GM12864 (cell line): Measurements from ENCODE around the gene S100A3.

Experiments used
- DNase-seq: peaks from one replicate; pipeline ENCODE4 v3.0.0-alpha.2; 2011; ENCODE audit warnings: low read depth
- H3K4me3 ChIP-seq: 2 replicates; pipeline ENCODE4 v1.5.1; 2011; ENCODE audit warnings: mild to moderate bottlenecking, low read depth, low read length, control low read depth
- TF ChIP-seq, protein P1 (sequence below): IDR thresholded peaks from 2 replicates; pipeline ENCODE4 v1.5.1; 2011; ENCODE audit warnings: low read depth, mild to moderate bottlenecking, moderate library complexity, low read length, control low read depth, inconsistent platforms; ENCODE audit errors: missing control alignments

The S100A3 gene

DNA sequence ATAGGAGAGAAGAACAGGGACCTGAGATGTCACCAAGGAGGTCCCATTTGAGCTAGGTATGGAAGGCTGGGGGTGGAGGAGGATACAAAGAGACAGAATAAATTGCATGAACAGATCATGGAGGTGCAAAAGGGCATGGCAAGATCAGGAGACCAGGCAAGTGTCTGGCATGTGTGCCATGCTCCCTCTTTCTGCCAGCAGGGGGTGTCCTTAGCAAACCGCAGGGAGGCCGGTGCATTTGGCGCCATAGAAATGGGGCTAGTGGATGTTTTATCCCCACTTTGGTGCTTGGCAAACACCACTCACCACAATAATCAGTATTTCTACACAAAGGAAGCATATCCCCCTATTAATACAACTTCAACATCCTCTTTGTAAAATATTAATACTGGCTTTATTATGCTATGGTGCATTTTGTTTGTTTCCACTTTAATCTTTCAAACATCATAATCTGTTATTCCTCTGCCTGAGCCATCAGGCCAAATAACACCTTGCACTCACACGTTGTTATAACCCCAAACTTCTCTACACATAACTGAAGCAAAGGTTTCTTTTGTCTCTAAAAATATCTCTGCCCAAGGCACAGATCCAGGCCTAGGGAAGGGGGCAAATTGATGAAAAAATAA, 39.2 kb downstream of the S100A3 start:
- TF ChIP-seq, protein P1, sequence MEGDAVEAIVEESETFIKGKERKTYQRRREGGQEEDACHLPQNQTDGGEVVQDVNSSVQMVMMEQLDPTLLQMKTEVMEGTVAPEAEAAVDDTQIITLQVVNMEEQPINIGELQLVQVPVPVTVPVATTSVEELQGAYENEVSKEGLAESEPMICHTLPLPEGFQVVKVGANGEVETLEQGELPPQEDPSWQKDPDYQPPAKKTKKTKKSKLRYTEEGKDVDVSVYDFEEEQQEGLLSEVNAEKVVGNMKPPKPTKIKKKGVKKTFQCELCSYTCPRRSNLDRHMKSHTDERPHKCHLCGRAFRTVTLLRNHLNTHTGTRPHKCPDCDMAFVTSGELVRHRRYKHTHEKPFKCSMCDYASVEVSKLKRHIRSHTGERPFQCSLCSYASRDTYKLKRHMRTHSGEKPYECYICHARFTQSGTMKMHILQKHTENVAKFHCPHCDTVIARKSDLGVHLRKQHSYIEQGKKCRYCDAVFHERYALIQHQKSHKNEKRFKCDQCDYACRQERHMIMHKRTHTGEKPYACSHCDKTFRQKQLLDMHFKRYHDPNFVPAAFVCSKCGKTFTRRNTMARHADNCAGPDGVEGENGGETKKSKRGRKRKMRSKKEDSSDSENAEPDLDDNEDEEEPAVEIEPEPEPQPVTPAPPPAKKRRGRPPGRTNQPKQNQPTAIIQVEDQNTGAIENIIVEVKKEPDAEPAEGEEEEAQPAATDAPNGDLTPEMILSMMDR, result peak; percentile 90
- no peak overlapping the region for H3K4me3 ChIP-seq
- no peak for DNase-seq

DNA sequence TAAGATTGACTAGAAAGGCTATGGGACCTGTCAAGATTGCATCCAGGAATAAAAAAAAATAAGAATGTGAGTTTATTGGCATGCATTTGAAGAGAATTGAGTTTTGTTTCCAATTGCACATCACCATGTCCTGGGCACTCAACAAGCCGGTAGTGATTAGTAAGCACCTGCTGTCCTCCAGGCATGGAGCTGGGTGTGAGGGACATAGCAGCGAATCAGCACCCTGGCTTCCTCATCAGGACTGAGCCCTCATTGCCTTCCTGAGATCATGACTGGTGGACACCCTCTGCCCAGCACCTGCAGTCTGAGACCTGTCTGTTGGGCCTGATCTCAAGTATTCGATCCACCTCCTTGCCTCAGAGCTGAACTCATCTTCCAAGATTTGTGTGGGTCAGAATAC, 40.0 kb downstream of the S100A3 start:
- H3K4me3 ChIP-seq, result no peak overlapping the region
- no peak for DNase-seq
- TF ChIP-seq, protein P1, result no peak

DNA sequence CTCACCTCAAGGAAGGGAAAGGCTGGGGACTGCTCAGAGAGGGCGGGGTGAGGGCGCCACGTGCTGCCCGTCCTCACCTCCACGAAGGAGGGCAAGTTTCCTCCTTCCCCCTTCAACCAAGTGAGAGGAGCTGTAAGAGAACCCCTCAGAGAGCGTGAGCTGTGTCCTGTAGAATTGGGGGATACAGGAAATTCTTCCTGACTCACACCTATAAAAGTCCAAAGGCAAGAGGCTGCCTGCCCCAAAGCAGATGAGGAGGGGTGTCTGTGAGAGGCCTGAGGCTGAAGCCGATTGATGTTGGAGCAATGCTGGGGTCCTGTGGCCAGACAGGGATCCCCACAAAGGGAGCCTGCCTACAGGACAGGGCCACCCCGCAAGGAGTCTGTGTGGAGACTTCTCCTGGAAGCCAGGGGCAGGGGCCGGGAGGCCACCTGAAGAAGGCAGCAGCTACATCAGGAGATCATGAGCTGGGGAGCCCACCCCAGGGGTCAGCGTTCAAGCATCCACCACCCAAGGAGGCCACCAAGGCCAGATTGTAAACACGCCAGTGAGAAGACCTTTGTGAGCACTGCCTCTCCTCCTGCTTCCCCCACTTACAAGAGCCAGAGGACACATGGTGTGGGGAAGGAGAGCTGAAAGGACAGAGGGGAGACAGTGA, 41.0 kb downstream of the S100A3 start:
- TF ChIP-seq, protein P1, result no peak

DNA sequence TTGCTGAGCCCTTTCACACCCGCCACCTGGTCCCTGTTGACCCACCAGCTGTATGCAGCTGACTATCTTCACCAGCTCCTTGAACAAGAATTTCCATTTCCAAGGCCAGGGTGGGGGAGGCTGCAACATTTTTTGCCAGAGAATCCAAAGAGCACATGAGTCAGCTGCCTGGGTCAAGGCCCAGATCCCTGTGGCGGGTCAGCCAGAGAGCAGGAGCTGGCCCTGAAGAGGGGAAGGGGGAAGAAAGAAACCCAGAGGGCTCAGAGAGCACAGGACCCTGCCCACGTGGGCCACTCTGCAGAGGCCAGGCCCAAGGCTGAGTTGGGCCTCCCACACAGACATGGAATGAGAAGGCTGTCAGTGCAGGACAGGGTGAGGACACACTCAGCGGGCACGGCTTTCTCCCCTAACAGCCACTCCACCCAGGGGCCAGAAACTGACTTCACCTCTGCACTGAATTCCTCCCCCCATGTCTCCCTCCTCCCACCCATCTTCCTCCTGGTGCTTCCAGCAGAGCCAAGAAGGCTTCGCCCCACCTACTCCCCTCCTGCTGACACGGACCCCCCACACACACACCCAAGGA, 42.1 kb downstream of the S100A3 start:
- no peak overlapping the region for H3K4me3 ChIP-seq
- DNase-seq, result no peak
- TF ChIP-seq, protein P1, result no peak

More for the DNA sequence above, 41.0 kb downstream of the S100A3 start:
- DNase-seq, result no peak
- H3K4me3 ChIP-seq, result no peak overlapping the region

DNA sequence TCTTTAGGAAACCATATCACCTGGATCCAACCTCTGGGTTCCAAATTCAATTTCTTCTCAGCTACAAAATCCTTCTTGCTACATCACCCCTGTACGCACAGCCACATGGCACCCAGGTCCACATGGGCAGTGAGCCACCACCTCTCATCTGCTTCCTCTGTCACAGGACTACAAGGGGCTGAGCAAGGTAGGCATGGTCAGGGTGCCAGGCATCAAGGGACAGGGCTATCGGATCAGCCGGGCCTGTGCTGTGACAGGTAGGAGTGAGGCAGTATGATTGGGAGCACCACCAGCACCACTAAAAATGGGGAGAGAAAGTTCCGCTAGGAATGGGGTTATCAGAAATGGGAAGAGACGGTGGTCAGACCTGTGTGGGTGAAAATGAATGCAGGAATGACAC, 42.7 kb downstream of the S100A3 start:
- no peak overlapping the region for H3K4me3 ChIP-seq
- no peak for DNase-seq
- TF ChIP-seq, protein P1, result no peak

DNA sequence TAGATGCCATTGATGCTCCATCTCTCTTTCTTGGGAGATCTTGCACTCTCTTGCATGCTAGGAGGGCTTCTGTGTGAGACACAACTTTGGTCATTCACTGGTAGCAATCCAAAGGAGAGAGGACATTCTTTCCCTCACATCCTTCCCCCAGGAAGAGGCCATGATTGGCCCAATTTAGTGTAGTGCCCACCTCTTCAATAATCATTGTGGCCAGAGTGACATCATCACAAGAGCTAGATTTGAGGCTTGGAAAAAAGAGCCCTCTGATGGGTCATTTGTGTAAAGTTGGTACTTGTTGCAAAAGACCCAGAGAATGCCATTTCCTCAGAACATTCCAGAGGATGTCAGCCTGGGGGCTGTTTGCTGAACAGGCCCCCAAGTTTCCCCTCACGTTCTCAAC, 43.5 kb downstream of the S100A3 start:
- TF ChIP-seq, protein P1, result no peak
- no peak for DNase-seq
- H3K4me3 ChIP-seq, result no peak overlapping the region
